GM21737 (cell line): ENCODE data around the gene SPEM1.
"Not testable (repeated sequence)": the region's sequence is repeated elsewhere in the genome, so short reads cannot be mapped to it uniquely, and the experiment has no call there.

Source experiments
- ATAC-seq: cut with Tn5 transposase; IDR thresholded peaks from one replicate; pipeline ENCODE4 v1.9.1; 2021; ENCODE audit warnings: mild to moderate bottlenecking, moderate library complexity; ENCODE audit not compliant: unreplicated experiment

The SPEM1 gene

GRCh38 chr17:7467498-7467897, 47.4 kb downstream of the SPEM1 start:
- no peak for ATAC-seq

- ATAC-seq, result no peak
Observed at GRCh38 chr17:7468290-7468689, 48.2 kb downstream of the SPEM1 start.

GRCh38 chr17:7468804-7469389, 48.8 kb downstream of the SPEM1 start:
- no peak for ATAC-seq

- not testable (repeated sequence) for ATAC-seq
Observed at GRCh38 chr17:7469843-7470242, 49.7 kb downstream of the SPEM1 start.

GRCh38 chr17:7470457-7470973, 50.4 kb downstream of the SPEM1 start:
- ATAC-seq, result not testable (repeated sequence)
